H1 (cell line): ENCODE data around the gene TIMM10. TPM values are rescaled to one million over a fixed set of nuclear protein-coding genes. Genes with fewer than 3 reads are reported as not detected.

Source experiments
- CTCF ChIA-PET: fragments of 300-600 bp; sonication (Branson Sonifier 250); formaldehyde crosslinking; loops from one replicate; lab custom pipeline; 2021; ENCODE audit not compliant: partially characterized antibody; lab: Charles Lee
- POLR2A ChIA-PET: fragments of 300-600 bp; sonication (Branson Sonifier 250); formaldehyde crosslinking; loops from one replicate; lab custom pipeline; 2021; ENCODE audit warnings: inconsistent platforms; ENCODE audit not compliant: partially characterized antibody; lab: Charles Lee
- DNase-seq, 2 experiments: peaks; one replicate each; pipeline versions ENCODE4 v3.0.0 to v3.0.0-alpha.2; 2010 to 2022; ENCODE audit warnings: low spot score in 2 of 2, low read depth in 1 of 2, mixed read lengths in 1 of 2
- FAIRE-seq: peaks from 2 replicates; lab custom pipeline; 2011; peaks lifted over from hg19 to GRCh38; lab: Jason Lieb, UNC
- H2AFZ ChIP-seq: 2 replicates; pipeline ENCODE4 v1.8.1; 2012; ENCODE audit warnings: low read length, inconsistent platforms
- H2AK5ac ChIP-seq: 2 replicates; pipeline ENCODE4 v1.6.1; 2013; ENCODE audit warnings: low read depth, low read length
- H2BK120ac ChIP-seq: replicated peaks from 2 replicates; pipeline ENCODE3; 2013; ENCODE audit warnings: low read depth, low read length, inconsistent platforms
- H2BK12ac ChIP-seq: 2 replicates; pipeline ENCODE4 v1.6.1; 2013; ENCODE audit warnings: low read depth, low read length
- H2BK15ac ChIP-seq: 2 replicates; pipeline ENCODE4 v1.6.1; 2013; ENCODE audit warnings: low read length
- H2BK20ac ChIP-seq: 2 replicates; pipeline ENCODE4 v1.6.1; 2013; ENCODE audit warnings: low read length
- H2BK5ac ChIP-seq: 2 replicates; pipeline ENCODE4 v1.6.1; 2013; ENCODE audit warnings: low read depth, low read length
- H3K14ac ChIP-seq: 2 replicates; pipeline ENCODE4 v1.6.1; 2013; ENCODE audit warnings: inconsistent platforms; ENCODE audit not compliant: insufficient read length
- H3K18ac ChIP-seq: 2 replicates; pipeline ENCODE4 v1.6.1; 2013; ENCODE audit warnings: low read length; ENCODE audit errors: extremely low read depth
- H3K23ac ChIP-seq: 2 replicates; pipeline ENCODE4 v1.6.1; 2013; ENCODE audit warnings: inconsistent platforms; ENCODE audit not compliant: insufficient read length
- H3K23me2 ChIP-seq: 2 replicates; pipeline ENCODE4 v1.6.1; 2013; ENCODE audit warnings: low read depth, low read length
- H3K27ac ChIP-seq: 2 replicates; pipeline ENCODE4 v1.6.1; 2011; ENCODE audit warnings: low read depth, low read length, inconsistent platforms
- H3K27me3 ChIP-seq, 4 experiments: replicated peaks in 1 of 4; 1 replicate in 1 of 4; 2 replicates in 3 of 4; pipeline versions ENCODE4 v1.6.1 to v1.8.1; 2011 to 2013; ENCODE audit warnings: low read length in 3 of 4, mild to moderate bottlenecking in 3 of 4, inconsistent platforms in 2 of 4, mixed read lengths in 2 of 4, moderate library complexity in 1 of 4; ENCODE audit not compliant: control insufficient read depth in 3 of 4, insufficient read depth in 3 of 4; ENCODE audit errors: extremely low read depth in 1 of 4
- H3K36me3 ChIP-seq, 4 experiments: 2 replicates each; pipeline versions ENCODE4 v1.6.1 to v1.8.1; 2011 to 2013; ENCODE audit warnings: mild to moderate bottlenecking in 4 of 4, low read length in 3 of 4, moderate library complexity in 2 of 4, control low read depth in 1 of 4, inconsistent platforms in 1 of 4; ENCODE audit not compliant: insufficient read depth in 4 of 4, control insufficient read depth in 2 of 4
- H3K4ac ChIP-seq: replicated peaks from 2 replicates; pipeline ENCODE3; 2013; ENCODE audit warnings: low read length, low read depth, mixed read lengths, inconsistent platforms; ENCODE audit not compliant: insufficient read length
- H3K4me1 ChIP-seq, 4 experiments: replicated peaks in 1 of 4; 1 replicate in 1 of 4; 2 replicates in 3 of 4; pipeline versions ENCODE4 v1.6.1 to v1.8.1; 2011 to 2013; ENCODE audit warnings: low read length in 3 of 4, inconsistent platforms in 2 of 4, mixed read lengths in 1 of 4; ENCODE audit not compliant: insufficient read depth in 4 of 4, control insufficient read depth in 3 of 4
- H3K4me2 ChIP-seq, 2 experiments: 2 replicates each; pipeline versions ENCODE4 v1.6.1 to v1.8.1; 2011 to 2013; ENCODE audit warnings: low read depth in 2 of 2, low read length in 2 of 2, control low read depth in 1 of 2, inconsistent platforms in 1 of 2, mild to moderate bottlenecking in 1 of 2; ENCODE audit not compliant: insufficient read depth in 1 of 2
- H3K4me3 ChIP-seq, 4 experiments: fragments of 200-600, 300-600 bp in 1 of 4; sonication (generic), shearing (Covaris generic), sonication (Bioruptor Twin) in 1 of 4; 2 replicates each; pipeline versions ENCODE4 v1.5.1 to v1.8.1; 2011 to 2016; ENCODE audit warnings: low read length in 4 of 4, low read depth in 3 of 4, control low read depth in 2 of 4, inconsistent platforms in 2 of 4, mild to moderate bottlenecking in 2 of 4, mixed read lengths in 1 of 4, moderate library complexity in 1 of 4; ENCODE audit not compliant: insufficient read depth in 2 of 4; ENCODE audit errors: extremely low read depth in 1 of 4
- H3K56ac ChIP-seq: replicated peaks from 2 replicates; pipeline ENCODE3; 2013; ENCODE audit warnings: low read depth, mild to moderate bottlenecking, mixed read lengths, low read length, inconsistent platforms; ENCODE audit not compliant: insufficient read length
- H3K79me1 ChIP-seq: 2 replicates; pipeline ENCODE4 v1.6.1; 2013; ENCODE audit warnings: low read depth, low read length, control low read depth
- H3K79me2 ChIP-seq, 2 experiments: 2 replicates each; pipeline versions ENCODE4 v1.6.1 to v1.8.1; 2012 to 2013; ENCODE audit warnings: low read length in 2 of 2, mild to moderate bottlenecking in 2 of 2, inconsistent platforms in 1 of 2; ENCODE audit not compliant: insufficient read depth in 2 of 2, control insufficient read depth in 1 of 2
- H3K9ac ChIP-seq, 4 experiments: replicated peaks in 1 of 4; 1 replicate in 1 of 4; 2 replicates in 3 of 4; pipeline versions ENCODE4 v1.6.1 to v1.8.1; 2011 to 2013; ENCODE audit warnings: low read depth in 3 of 4, low read length in 3 of 4, control low read depth in 2 of 4, mild to moderate bottlenecking in 2 of 4, moderate library complexity in 2 of 4, inconsistent platforms in 1 of 4; ENCODE audit errors: extremely low read depth in 1 of 4
- H3K9me3 ChIP-seq, 2 experiments: 2 replicates each; pipeline versions ENCODE4 v1.6.1 to v1.8.1; 2012 to 2013; ENCODE audit warnings: mild to moderate bottlenecking in 2 of 2, moderate library complexity in 2 of 2, control low read depth in 1 of 2, inconsistent platforms in 1 of 2, low read depth in 1 of 2, low read length in 1 of 2, mixed read lengths in 1 of 2; ENCODE audit not compliant: insufficient read depth in 2 of 2
- H4K20me1 ChIP-seq, 2 experiments: replicated peaks in 1 of 2; 2 replicates each; pipeline versions ENCODE3 to v1.8.1; 2011 to 2013; ENCODE audit warnings: inconsistent platforms in 2 of 2, low read length in 2 of 2, mild to moderate bottlenecking in 1 of 2; ENCODE audit not compliant: insufficient read depth in 2 of 2, control insufficient read depth in 1 of 2
- H4K5ac ChIP-seq: 2 replicates; pipeline ENCODE4 v1.6.1; 2013; ENCODE audit warnings: low read length, low read depth, mixed read lengths, inconsistent platforms; ENCODE audit not compliant: insufficient read length
- H4K8ac ChIP-seq: 2 replicates; pipeline ENCODE4 v1.8.0; 2013; ENCODE audit warnings: mild to moderate bottlenecking, moderate library complexity, low read length, inconsistent platforms; ENCODE audit not compliant: insufficient read depth; ENCODE audit errors: extremely low read depth
- H4K91ac ChIP-seq: replicated peaks from 2 replicates; pipeline ENCODE3; 2013; ENCODE audit warnings: low read length, mixed read lengths, inconsistent platforms; ENCODE audit not compliant: insufficient read length
- ATF3 ChIP-seq: IDR thresholded peaks from 2 replicates; pipeline ENCODE4 v1.6.1; 2011; ENCODE audit warnings: low read depth, mild to moderate bottlenecking, low read length; ENCODE audit not compliant: insufficient read depth
- BRCA1 ChIP-seq: IDR thresholded peaks from 2 replicates; pipeline ENCODE4 v1.6.1; 2012; ENCODE audit warnings: low read depth, low read length, improper control_type of control experiment
- CHD1 ChIP-seq: IDR thresholded peaks from 2 replicates; pipeline ENCODE4 v1.6.1; 2012; ENCODE audit warnings: low read depth, low read length, improper control_type of control experiment
- CTCF ChIP-seq, 3 experiments: IDR thresholded peaks; 1 replicate in 2 of 3; 2 replicates in 1 of 3; pipeline versions ENCODE4 v1.5.1 to v1.6.1; 2011; ENCODE audit warnings: low read length in 3 of 3, mild to moderate bottlenecking in 3 of 3, inconsistent platforms in 2 of 3, low read depth in 1 of 3, moderate library complexity in 1 of 3; ENCODE audit not compliant: insufficient read depth in 1 of 3; ENCODE audit errors: control extremely low read depth in 1 of 3
- E2F6 ChIP-seq: IDR thresholded peaks from 2 replicates; pipeline ENCODE4 v1.6.1; 2012; ENCODE audit warnings: inconsistent platforms
- GABPA ChIP-seq: IDR thresholded peaks from 2 replicates; pipeline ENCODE4 v1.6.1; 2011; ENCODE audit warnings: mild to moderate bottlenecking, low read length, moderate library complexity, borderline replicate concordance; ENCODE audit not compliant: insufficient read depth
- HDAC6 ChIP-seq: IDR thresholded peaks from one replicate; pipeline ENCODE4 v1.7.1; 2012; ENCODE audit warnings: low read depth, mild to moderate bottlenecking, inconsistent platforms, low read length, moderate library complexity
- WGBS, 2 experiments: shearing (Covaris generic) in 1 of 2; methylation state at CpG; one replicate each; pipeline versions ENCODE4 v1.1.6 to v1.1.7; 2013 to 2015; ENCODE audit warnings: low lambda C conversion rate in 2 of 2, mixed read lengths in 2 of 2, inconsistent platforms in 1 of 2, low coverage in 1 of 2, missing lambda C conversion rate in 1 of 2; ENCODE audit not compliant: insufficient replicate concordance in 2 of 2, insufficient coverage in 1 of 2, insufficient read length in 1 of 2; ENCODE audit errors: extremely low coverage in 1 of 2, missing lambda C conversion rate in 1 of 2; 5-methylcytosine and 5-hydroxymethylcytosine counted together
- polyA plus RNA-seq, 7 experiments: library from polyadenylated mRNA; depleted of rRNA in 3 of 7; stranded (reverse) in 5 of 7; unstranded in 2 of 7; fragments of >200 nt in 5 of 7; fragments of 200-250 nt in 2 of 7; gene quantifications; 1 replicate in 5 of 7; 2 replicates in 1 of 7; 4 replicates in 1 of 7; pipeline versions ENCODE4 v1.2.1 to v1.2.3, GENCODE V29; 2011 to 2013; ENCODE audit warnings: missing spikeins in 2 of 7, mixed read lengths in 2 of 7
- total RNA-seq: library from RNA; stranded (reverse); fragmentation: NEBNext Ultra II Directional; extraction: Animal tissue kit (Norgen Biotek cat#: 25700); gene quantifications from 2 replicates; pipeline ENCODE4 v1.2.1, GENCODE V29; 2021

Gene TIMM10
- total and polyA plus RNA-seq, 2 of the 8 experiments (the other 6 are each of a cell fraction or from before 2014, with no cell fraction given), result 117 to 227 TPM

GRCh38 chr11:57536947-57537619 is 6.5 kb upstream of the TIMM10 start, which contains the start of gene SMTNL1:
TSS of gene SMTNL1 (plus strand) at chr11:57537595. CDS start at chr11:57542643, 5,048 bp downstream.
- Histone ChIP-seq H2BK5ac (no peak within 1 kb of the TSS), H2BK12ac (0 out of 2 replicates have a peak within 1 kb of the TSS, but pooled peaks have one; percentile 80), H3K27ac (peak within 1 kb of the TSS; percentile 31; the same call in 1 of the 2 replicates), H3K23ac (no peak within 1 kb of the TSS), H3K14ac (no peak within 1 kb of the TSS), H2BK20ac (no peak within 1 kb of the TSS), H3K79me1 (no peaks in the 10 kb centered on the region), H4K91ac (no peak within 1 kb of the TSS), H3K4me2 (peak within 1 kb of the TSS; percentile 40 to 55), H3K9me3 (no peaks in the 10 kb centered on the region), H3K56ac (no peak within 1 kb of the TSS), H3K23me2 (peaks cover 2% of the 10 kb centered on the region; the same call in 1 of the 2 replicates), H3K18ac (no peak within 1 kb of the TSS), H2BK15ac (0 out of 2 replicates have a peak within 1 kb of the TSS, but pooled peaks have one; percentile 29), H3K4ac (peak within 1 kb of the TSS; percentile 10), H4K8ac (no peak within 1 kb of the TSS), H3K4me3 (no peak within 1 kb of the TSS), H2BK120ac (no peak within 1 kb of the TSS), H3K4me1 (peaks cover 3 to 12% (median 6%) of the 10 kb centered on the region in 4 experiments; a peak in 6 of 7 replicates), H3K79me2 (no peaks in the 10 kb centered on the region), H2AFZ (no peak within 1 kb of the TSS), H4K20me1 (no peaks in the 10 kb centered on the region), H3K9ac (peak within 1 kb of the TSS in 1 of 4 experiments; percentile 44; a peak in 1 of 7 replicates), H4K5ac (no peak within 1 kb of the TSS), H3K27me3 (no peaks in the 10 kb centered on the region), H3K36me3 (no peaks in the 10 kb centered on the region), H2AK5ac (peak within 1 kb of the TSS; percentile 65)
- ChIA-PET POLR2A (interaction anchor here (1.0 to 4.2 kb wide), 13 partner anchors 10 to 204 kb away, joined by 3 to 23 read pairs (median 4); partner anchors contain the start of genes MED19, SELENOH, SLC43A1 and UBE2L6), CTCF (interaction anchor here (1.4 to 25.4 kb wide), 8 partner anchors 10 to 197 kb away, joined by 3 to 1146 read pairs (median 5); no protein-coding TSS in a partner anchor)
- no peak for DNase-seq
- FAIRE-seq, result no peak
- WGBS, 2 experiments, result 84% methylated on average over 13 of the region's 14 CpGs; no CpG with 5 or more reads in 1 of the 2 experiments
- TF ChIP-seq CTCF (IDR thresholded peaks at IDR 0.05; ENCODE audit: control extremely low read depth in 1 of 3, insufficient read depth in 1 of 3, low read depth in 1 of 3, low read length in 3 of 3) (no peak), GABPA (no peak), HDAC6 (no peak), CHD1 (no peak), ATF3 (no peak), BRCA1 (no peak), E2F6 (0 out of 2 replicates have a peak, but pooled peaks have one; percentile 18)
